ENCODE results near the gene ABCA4. TPM values are rescaled to one million over a fixed set of nuclear protein-coding genes. Genes with fewer than 3 reads are reported as not detected.
"Not testable (repeated sequence)": the region's sequence is repeated elsewhere in the genome, so short reads cannot be mapped to it uniquely, and the experiment has no call there.

Gene ABCA4
- total RNA-seq, 4 donors from 2014 or later: 0.49 to 2.0 (median 1.0) TPM; not detected in 1

GRCh38 chr1:93992954-93993353 lies 128.0 kb downstream of the ABCA4 start:
- H3K36me3 ChIP-seq: no peaks in the 10 kb centered on the region
- H3K4me3 ChIP-seq: no peak overlapping the region
- intact Hi-C loops (cut with DNase I; ENCODE audit: low total_unique reads): no loop called here
- TF ChIP-seq POLR2A (IDR thresholded peaks at IDR 0.05): no peak
- TF ChIP-seq, protein P1, sequence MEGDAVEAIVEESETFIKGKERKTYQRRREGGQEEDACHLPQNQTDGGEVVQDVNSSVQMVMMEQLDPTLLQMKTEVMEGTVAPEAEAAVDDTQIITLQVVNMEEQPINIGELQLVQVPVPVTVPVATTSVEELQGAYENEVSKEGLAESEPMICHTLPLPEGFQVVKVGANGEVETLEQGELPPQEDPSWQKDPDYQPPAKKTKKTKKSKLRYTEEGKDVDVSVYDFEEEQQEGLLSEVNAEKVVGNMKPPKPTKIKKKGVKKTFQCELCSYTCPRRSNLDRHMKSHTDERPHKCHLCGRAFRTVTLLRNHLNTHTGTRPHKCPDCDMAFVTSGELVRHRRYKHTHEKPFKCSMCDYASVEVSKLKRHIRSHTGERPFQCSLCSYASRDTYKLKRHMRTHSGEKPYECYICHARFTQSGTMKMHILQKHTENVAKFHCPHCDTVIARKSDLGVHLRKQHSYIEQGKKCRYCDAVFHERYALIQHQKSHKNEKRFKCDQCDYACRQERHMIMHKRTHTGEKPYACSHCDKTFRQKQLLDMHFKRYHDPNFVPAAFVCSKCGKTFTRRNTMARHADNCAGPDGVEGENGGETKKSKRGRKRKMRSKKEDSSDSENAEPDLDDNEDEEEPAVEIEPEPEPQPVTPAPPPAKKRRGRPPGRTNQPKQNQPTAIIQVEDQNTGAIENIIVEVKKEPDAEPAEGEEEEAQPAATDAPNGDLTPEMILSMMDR (IDR thresholded peaks at IDR 0.05): no peak
- DNase-seq: no peak
- H3K9me3 ChIP-seq: no peaks in the 10 kb centered on the region
- H3K27ac ChIP-seq: no peak overlapping the region
- no peaks in the 10 kb centered on the region for H3K27me3 ChIP-seq
- no peaks in the 10 kb centered on the region for H3K4me1 ChIP-seq

- intact Hi-C loops (cut with DNase I; ENCODE audit: low total_unique reads): no loop called here
- no peaks in the 10 kb centered on the region for H3K27me3 ChIP-seq
- no peak overlapping the region for H3K4me3 ChIP-seq
- no peaks in the 10 kb centered on the region for H3K36me3 ChIP-seq
- no peaks in the 10 kb centered on the region for H3K9me3 ChIP-seq
- DNase-seq: no peak
- no peaks in the 10 kb centered on the region for H3K4me1 ChIP-seq
- TF ChIP-seq, protein P1 (IDR thresholded peaks at IDR 0.05): no peak
- TF ChIP-seq POLR2A (IDR thresholded peaks at IDR 0.05): no peak
- H3K27ac ChIP-seq: no peak overlapping the region
Observed at GRCh38 chr1:93992190-93992589, 128.8 kb downstream of the ABCA4 start.

DNA sequence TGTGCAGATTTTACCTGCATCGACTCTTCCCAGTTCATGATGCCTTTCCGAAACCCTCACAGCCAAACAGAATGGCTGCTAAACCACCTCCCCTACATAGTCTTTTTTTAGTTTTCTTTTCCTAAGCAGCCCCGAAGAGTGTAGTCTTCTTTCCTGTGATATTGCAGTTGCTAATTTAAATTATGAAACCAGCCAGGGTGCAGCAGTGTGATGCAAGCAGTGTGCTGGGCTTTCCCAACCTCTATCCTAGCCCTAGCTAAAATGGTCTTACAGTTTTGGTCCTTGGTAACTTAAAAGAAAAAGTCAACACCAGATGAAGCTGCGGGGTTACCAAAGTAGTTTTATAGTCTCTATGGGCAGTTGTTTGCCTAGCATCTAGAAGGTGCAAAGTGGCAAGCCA lies 129.7 kb downstream of the ABCA4 start:
- Histone ChIP-seq H3K4me3 (no peak overlapping the region), H3K36me3 (no peaks in the 10 kb centered on the region), H3K27ac (no peak overlapping the region), H3K9me3 (no peaks in the 10 kb centered on the region), H3K27me3 (no peaks in the 10 kb centered on the region), H3K4me1 (no peaks in the 10 kb centered on the region)
- no peak for DNase-seq
- intact Hi-C loops (cut with DNase I; ENCODE audit: low total_unique reads): no loop called here
- TF ChIP-seq, protein P1 (IDR thresholded peaks at IDR 0.05): no peak
- TF ChIP-seq POLR2A (IDR thresholded peaks at IDR 0.05): no peak

GRCh38 chr1:93990477-93990876 lies 130.5 kb downstream of the ABCA4 start:
- intact Hi-C loops (cut with DNase I; ENCODE audit: low total_unique reads); H3K27me3 ChIP-seq; H3K4me1 ChIP-seq; H3K36me3 ChIP-seq; H3K9me3 ChIP-seq; DNase-seq; H3K4me3 ChIP-seq; H3K27ac ChIP-seq: not testable (repeated sequence)

- Histone ChIP-seq H3K36me3 (no peaks in the 10 kb centered on the region), H3K4me1 (no peaks in the 10 kb centered on the region), H3K4me3 (no peak overlapping the region), H3K9me3 (no peaks in the 10 kb centered on the region), H3K27me3 (no peaks in the 10 kb centered on the region), H3K27ac (no peak overlapping the region)
- intact Hi-C loops (cut with DNase I; ENCODE audit: low total_unique reads): no loop called here
- no peak for TF ChIP-seq POLR2A (IDR thresholded peaks at IDR 0.05)
- no peak for DNase-seq
Observed at GRCh38 chr1:93990010-93990409, 130.9 kb downstream of the ABCA4 start.

DNA sequence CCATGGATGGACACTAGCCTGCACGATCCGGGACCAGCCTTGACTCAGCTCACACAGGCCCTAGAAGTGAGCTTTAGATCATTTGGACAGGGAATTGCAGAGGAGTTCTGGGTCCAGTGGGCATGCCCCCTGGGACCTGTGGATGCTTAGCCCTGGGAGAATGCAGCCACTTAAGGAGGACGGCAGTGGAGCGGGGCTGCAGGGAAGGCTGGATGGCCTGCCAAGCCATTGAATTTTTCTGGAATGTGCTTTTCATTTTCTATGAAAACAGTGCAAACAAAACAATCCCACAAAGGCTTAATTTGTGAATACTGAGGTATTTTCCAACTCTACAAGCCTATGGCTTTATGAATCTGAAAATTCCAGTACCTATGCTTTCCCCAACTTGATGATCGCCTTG lies 131.3 kb downstream of the ABCA4 start:
- no peaks in the 10 kb centered on the region for H3K36me3 ChIP-seq
- no peak for TF ChIP-seq POLR2A (IDR thresholded peaks at IDR 0.05)
- no peak for DNase-seq
- H3K4me3 ChIP-seq: no peak overlapping the region
- H3K27ac ChIP-seq: no peak overlapping the region
- H3K9me3 ChIP-seq: no peaks in the 10 kb centered on the region
- intact Hi-C loops (cut with DNase I; ENCODE audit: low total_unique reads): no loop called here
- H3K27me3 ChIP-seq: no peaks in the 10 kb centered on the region
- no peaks in the 10 kb centered on the region for H3K4me1 ChIP-seq

GRCh38 chr1:93988634-93989350 lies 132.2 kb downstream of the ABCA4 start:
- Histone ChIP-seq H3K4me1 (no peaks in the 10 kb centered on the region), H3K27me3 (no peaks in the 10 kb centered on the region), H3K9me3 (no peaks in the 10 kb centered on the region), H3K36me3 (no peaks in the 10 kb centered on the region), H3K27ac (no peak overlapping the region), H3K4me3 (no peak overlapping the region)
- intact Hi-C loops (cut with DNase I; ENCODE audit: low total_unique reads): no loop called here
- TF ChIP-seq, protein P1 (IDR thresholded peaks at IDR 0.05): no peak
- no peak for DNase-seq
